Activated CD8-positive, alpha-beta memory T cell treated with anti-CD3 and anti-CD28 coated beads for 4 hours (primary cell): ENCODE measurements around the gene POLR2A.

Source experiments
- DNase-seq, 2 donors: peaks; one replicate each; pipeline ENCODE4 v3.0.0-alpha.2; 2020; ENCODE audit warnings: low read depth in 2 of 2

POLR2A gene

GRCh38 chr17:7484067-7484918 lies at the start of gene POLR2A:
POLR2A (plus strand) TSS chr17:7484366.
- DNase-seq = peak; percentile 95 to 96

GRCh38 chr17:7435676-7436555 lies 48.2 kb upstream of the POLR2A start:
- DNase-seq = peak in 1 of 2 donors; percentile 30

DNA sequence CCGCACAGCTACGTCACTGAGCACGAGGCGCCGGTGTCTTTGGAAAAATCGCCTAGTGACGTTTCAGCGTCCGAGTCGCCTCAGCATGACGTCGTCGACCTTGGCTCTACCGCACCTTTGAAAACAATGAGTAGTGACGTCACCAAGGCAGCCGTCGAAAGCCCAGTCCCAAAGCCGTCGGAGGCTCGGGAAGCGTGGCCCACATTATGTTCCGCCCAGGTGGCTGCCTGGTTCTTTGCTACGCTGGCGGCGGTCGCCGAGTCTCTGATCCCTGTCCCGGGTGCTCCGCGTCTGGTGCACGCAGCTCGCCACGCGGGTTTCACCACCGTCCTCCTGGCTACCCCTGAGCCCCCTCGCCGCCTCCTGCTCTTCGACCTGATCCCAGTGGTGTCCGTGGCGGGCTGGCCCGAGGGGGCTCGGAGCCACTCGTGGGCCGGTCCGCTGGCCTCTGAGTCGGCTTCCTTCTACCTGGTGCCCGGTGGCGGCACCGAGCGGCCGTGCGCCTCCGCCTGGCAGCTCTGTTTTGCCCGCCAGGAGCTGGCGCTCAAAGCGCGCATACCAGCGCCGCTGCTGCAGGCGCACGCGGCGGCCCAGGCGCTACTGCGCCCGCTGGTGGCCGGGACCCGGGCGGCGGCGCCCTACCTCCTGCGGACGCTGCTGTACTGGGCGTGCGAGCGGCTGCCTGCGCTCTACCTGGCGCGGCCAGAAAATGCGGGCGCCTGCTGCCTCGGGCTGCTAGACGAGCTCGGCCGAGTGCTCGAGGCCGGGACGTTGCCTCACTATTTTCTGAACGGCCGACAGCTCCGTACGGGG lies 47.4 kb upstream of the POLR2A start:
- peak; percentile 59 to 61 for DNase-seq

DNA sequence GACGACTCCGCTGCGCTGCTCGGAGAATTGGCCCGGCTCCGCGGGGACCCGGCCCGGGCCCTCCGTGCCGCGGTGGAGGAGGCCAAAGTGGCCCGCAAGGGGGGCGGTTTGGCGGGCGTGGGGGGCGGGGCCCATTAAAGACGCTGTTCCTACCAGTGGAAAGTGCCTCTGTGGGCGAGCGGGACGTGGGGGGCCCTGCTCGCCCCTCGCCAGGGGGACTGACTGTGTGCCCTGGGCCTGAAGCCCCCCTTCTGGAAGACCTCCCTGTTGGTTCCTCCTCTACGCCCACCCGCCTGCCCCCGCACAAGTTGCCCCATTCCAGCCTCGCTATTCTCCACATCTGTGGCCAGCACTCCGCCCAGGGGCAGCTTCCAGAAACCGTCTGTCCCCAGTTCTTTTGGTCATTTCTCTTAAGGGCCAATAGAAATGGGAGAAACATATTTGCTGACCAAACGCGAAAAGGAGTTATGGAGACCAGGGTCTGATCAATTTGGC lies 46.8 kb upstream of the POLR2A start:
- DNase-seq = no peak

GRCh38 chr17:7437950-7438614 lies 46.1 kb upstream of the POLR2A start:
- DNase-seq = peak; percentile 16 to 33

DNA sequence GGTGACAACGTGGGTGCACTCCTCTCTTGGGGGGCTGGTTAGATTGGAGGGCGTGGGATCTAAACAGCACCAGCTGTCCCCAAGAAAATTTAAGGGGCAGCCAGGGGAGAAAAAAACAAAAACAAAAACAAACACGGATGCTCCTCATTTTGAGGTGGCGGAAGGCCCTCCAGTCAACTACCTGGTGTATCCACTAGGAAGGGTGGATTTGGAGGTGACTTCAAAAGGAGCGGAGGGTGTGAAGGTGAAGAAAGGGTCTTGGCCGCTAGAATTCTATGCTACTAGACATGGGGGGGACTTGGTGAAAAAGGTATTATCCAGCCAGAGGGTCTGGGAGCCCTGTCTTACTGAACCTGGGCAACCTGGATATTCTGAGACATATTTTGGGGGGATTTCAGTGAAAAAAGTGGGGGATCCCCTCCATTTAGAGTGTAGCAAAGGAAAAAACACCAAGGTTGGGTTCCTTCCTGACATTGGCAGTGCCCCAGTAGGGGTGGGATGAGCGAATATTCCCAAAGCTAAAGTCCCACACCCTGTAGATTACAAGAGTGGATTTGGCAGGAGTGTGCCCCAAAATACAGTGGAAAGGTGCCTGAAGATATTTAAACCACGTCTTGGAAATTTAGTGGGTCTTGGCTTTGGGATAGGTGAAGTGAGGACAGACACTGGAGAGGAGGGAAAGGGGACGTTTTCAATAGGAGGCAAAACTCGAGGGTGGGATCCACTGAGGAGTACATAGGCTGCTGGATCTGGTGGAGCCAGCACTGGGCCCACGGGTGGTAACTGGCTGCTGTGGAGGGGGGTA lies 45.3 kb upstream of the POLR2A start:
- no peak for DNase-seq

- DNase-seq = no peak
Observed at GRCh38 chr17:7439462-7440112, 44.6 kb upstream of the POLR2A start, which contains the start of gene FGF11. FGF11 (plus strand) TSS chr17:7439512; CDS start chr17:7439621, 109 bp downstream.

GRCh38 chr17:7440113-7440833 lies 43.9 kb upstream of the POLR2A start:
- no peak for DNase-seq

GRCh38 chr17:7440834-7441195 lies 43.4 kb upstream of the POLR2A start:
- DNase-seq = no peak

GRCh38 chr17:7441266-7441665 lies 42.9 kb upstream of the POLR2A start:
- no peak for DNase-seq

GRCh38 chr17:7442142-7442541 lies 42.0 kb upstream of the POLR2A start:
- no peak for DNase-seq

DNA sequence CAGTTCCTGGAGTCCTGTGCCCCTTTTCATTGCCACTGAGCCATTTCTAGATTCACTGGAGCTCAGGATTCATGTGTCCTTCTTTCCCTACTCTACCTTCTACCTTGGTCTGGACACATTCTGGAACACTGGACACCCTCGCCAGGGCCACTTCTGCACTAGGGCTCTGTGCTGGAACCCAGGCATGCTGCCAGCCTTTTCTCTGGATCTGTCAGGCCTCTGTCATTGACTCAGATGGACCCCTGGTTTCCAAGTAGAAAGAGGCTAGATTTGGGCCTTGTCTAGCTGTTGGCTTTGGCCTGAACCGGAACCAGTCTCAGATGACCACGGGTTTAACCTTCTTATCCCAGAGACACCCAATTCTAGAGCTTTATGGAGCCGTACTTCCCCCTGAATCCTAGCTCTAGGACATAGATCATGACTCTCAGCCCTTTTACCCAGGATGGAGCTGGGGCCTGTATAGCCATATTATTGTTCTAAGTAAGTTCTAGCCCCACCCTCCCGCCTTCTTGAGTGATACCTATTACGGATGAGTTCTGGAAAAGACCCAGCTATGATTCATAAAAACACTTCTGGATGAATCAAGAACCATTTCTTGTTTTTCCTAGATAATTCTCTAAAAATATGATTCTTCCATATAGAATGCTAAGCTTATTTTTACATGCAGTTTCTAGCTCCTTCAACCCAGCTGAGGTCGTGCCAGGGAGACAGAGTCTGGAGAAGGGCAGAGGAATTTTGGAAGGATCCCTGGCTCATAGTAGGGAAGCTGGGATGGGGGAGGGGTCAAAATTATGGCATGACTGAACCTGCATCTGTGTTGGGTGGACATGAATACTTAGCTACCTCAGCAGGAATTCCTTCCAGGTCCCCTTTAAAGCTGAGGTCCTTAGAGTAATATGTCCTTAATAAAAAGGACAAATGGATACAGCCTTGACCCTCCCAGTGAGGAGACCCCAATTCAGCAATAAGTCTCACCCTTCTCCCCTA lies 40.4 kb upstream of the POLR2A start:
- DNase-seq = no peak

DNA sequence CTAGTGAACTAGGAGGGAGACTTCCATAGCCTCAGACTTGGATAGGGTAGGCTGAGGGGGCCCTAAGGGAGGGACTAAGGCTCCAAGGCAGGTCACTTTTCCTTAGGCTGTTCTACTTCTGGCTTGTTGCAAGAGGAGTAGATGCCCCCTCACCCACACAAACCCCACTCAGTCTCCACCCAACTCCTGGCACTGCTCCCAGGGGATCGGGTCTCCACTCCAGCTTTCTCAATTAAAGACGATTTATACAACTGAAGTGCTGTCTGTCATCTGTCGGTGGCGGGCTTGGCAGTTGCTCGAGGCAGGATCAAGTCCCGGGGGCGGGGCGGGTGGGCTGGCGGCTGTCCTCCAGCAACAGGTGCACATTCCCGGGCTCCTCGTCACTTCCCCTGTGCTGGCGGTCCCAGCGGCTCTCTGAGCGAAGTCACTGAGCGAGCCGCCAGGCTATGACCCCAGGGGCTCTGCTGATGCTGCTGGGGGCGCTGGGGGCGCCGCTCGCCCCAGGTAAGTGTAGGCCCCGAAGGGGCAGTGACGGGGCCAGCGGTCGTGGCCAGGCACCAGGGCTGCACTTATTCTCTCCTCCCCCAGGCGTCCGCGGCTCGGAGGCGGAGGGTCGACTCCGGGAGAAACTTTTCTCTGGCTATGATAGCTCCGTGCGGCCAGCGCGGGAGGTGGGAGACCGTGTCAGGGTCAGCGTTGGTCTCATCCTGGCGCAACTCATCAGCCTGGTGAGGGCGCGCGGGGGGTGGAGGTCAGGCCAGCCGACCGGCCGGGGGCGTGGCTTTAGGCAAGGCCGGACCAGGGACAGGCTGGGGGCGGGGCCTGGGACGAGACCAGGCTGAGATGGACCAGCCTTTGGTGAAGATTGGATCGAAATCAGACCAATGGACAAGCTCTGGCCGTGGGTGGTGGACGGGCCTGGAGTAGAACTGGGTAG lies 39.2 kb upstream of the POLR2A start, which contains the start of gene CHRNB1:
CHRNB1 (plus strand) TSS at position 380 of the 937 bp plus-strand sequence; CDS start at position 447, 67 bp downstream.
- DNase-seq = no peak

- DNase-seq = no peak
Observed at GRCh38 chr17:7445619-7445968, 38.6 kb upstream of the POLR2A start.

- no peak for DNase-seq
Observed at GRCh38 chr17:7448461-7448860, 35.7 kb upstream of the POLR2A start.

GRCh38 chr17:7459961-7460545 lies 24.1 kb upstream of the POLR2A start:
- DNase-seq = no peak
